WTC11 (cell line): ENCODE data around the gene MSANTD2. TPM values are rescaled to one million over a fixed set of nuclear protein-coding genes. Genes with fewer than 3 reads are reported as not detected.

Source experiments
- ATAC-seq: fragments of 200-7000 bp; cut with Tn5 transposase; 2 replicates; pipeline ENCODE4 v1.10.0; 2021; ENCODE audit warnings: mild to moderate bottlenecking, moderate library complexity
- CTCF ChIA-PET: fragments of 300-600 bp; sonication (Branson Sonifier 250); formaldehyde crosslinking; loops from one replicate; lab custom pipeline; 2021; ENCODE audit warnings: antibody characterized with exemption; lab: Charles Lee
- POLR2A ChIA-PET: fragments of 350-600 bp; sonication (Branson Sonifier 250); formaldehyde crosslinking; loops from one replicate; lab custom pipeline; 2021; ENCODE audit warnings: antibody characterized with exemption; lab: Charles Lee
- DNase-seq: peaks from one replicate; pipeline ENCODE4 v3.0.0; 2021; ENCODE audit warnings: low spot score
- H3K27ac Mint-ChIP-seq: 2 replicates; pipeline ENCODE4 v1.8.0; 2021; ENCODE audit warnings: mixed read lengths
- H3K27me3 Mint-ChIP-seq: 2 replicates; pipeline ENCODE4 v1.8.0; 2021; ENCODE audit warnings: low read depth, mild to moderate bottlenecking, moderate library complexity, mixed read lengths
- H3K36me3 Mint-ChIP-seq: 2 replicates; pipeline ENCODE4 v1.8.0; 2021; ENCODE audit warnings: mixed read lengths
- H3K4me1 Mint-ChIP-seq: 2 replicates; pipeline ENCODE4 v1.8.0; 2022; ENCODE audit warnings: mixed read lengths
- H3K4me3 Mint-ChIP-seq: 2 replicates; pipeline ENCODE4 v1.8.0; 2021; ENCODE audit warnings: mild to moderate bottlenecking, moderate library complexity, mixed read lengths
- H3K9me3 Mint-ChIP-seq: 2 replicates; pipeline ENCODE4 v1.8.0; 2021; ENCODE audit warnings: mixed read lengths
- ETV6 ChIP-seq: sonication (generic); formaldehyde crosslinking; IDR thresholded peaks from 2 replicates; pipeline ENCODE4 v1.8.1; 2022; ENCODE audit warnings: mild to moderate bottlenecking, missing genetic modification reagents
- FOXP4 ChIP-seq: sonication (generic); formaldehyde crosslinking; IDR thresholded peaks from 2 replicates; pipeline ENCODE4 v1.8.0; 2022; ENCODE audit warnings: mild to moderate bottlenecking, missing genetic modification reagents
- HMGXB4 ChIP-seq: sonication (generic); formaldehyde crosslinking; IDR thresholded peaks from 2 replicates; pipeline ENCODE4 v1.8.1; 2023; ENCODE audit warnings: mild to moderate bottlenecking, moderate library complexity, missing genetic modification reagents
- MLX ChIP-seq: sonication (generic); formaldehyde crosslinking; IDR thresholded peaks from 2 replicates; pipeline ENCODE4 v1.8.1; 2023; ENCODE audit warnings: mild to moderate bottlenecking, missing genetic modification reagents, moderate library complexity
- MXD4 ChIP-seq: fragments of 250-450 bp; sonication (Bioruptor Pico); IDR thresholded peaks from 2 replicates; pipeline ENCODE4 v1.8.0; 2021; ENCODE audit warnings: mild to moderate bottlenecking, moderate library complexity, borderline replicate concordance
- NR2C2 ChIP-seq: sonication (generic); formaldehyde crosslinking; IDR thresholded peaks from 2 replicates; pipeline ENCODE4 v1.8.0; 2022; ENCODE audit warnings: mild to moderate bottlenecking, missing genetic modification reagents
- PREB ChIP-seq: sonication (generic); formaldehyde crosslinking; IDR thresholded peaks from 2 replicates; pipeline ENCODE4 v1.8.1; 2022; ENCODE audit warnings: mild to moderate bottlenecking, missing genetic modification reagents, moderate library complexity, borderline replicate concordance
- PRRX2 ChIP-seq: fragments of 250-450 bp; sonication (Bioruptor Pico); IDR thresholded peaks from 2 replicates; pipeline ENCODE4 v1.8.0; 2021; ENCODE audit warnings: mild to moderate bottlenecking
- RORB ChIP-seq: fragments of 250-450 bp; sonication (Bioruptor Pico); IDR thresholded peaks from 2 replicates; pipeline ENCODE4 v1.9.0; 2021; ENCODE audit warnings: mild to moderate bottlenecking
- STAT6 ChIP-seq: sonication (generic); formaldehyde crosslinking; conservative IDR thresholded peaks from 2 replicates; pipeline ENCODE4 v1.8.1; 2023; ENCODE audit warnings: mild to moderate bottlenecking, low read depth, missing genetic modification reagents, moderate library complexity
- ZNF138 ChIP-seq: sonication (generic); formaldehyde crosslinking; conservative IDR thresholded peaks from 2 replicates; pipeline ENCODE4 v1.8.1; 2022; ENCODE audit warnings: mild to moderate bottlenecking, moderate library complexity, missing genetic modification reagents
- ZNF232 ChIP-seq: sonication (generic); formaldehyde crosslinking; IDR thresholded peaks from 2 replicates; pipeline ENCODE4 v1.8.0; 2022; ENCODE audit warnings: mild to moderate bottlenecking, missing genetic modification reagents
- ZNF317 ChIP-seq: sonication (generic); formaldehyde crosslinking; IDR thresholded peaks from 2 replicates; pipeline ENCODE4 v1.8.1; 2023; ENCODE audit warnings: low read depth, mild to moderate bottlenecking, moderate library complexity, missing genetic modification reagents, borderline replicate concordance
- ZNF671 ChIP-seq: fragments of 250-450 bp; sonication (Bioruptor Pico); IDR thresholded peaks from 2 replicates; pipeline ENCODE4 v1.8.0; 2021; ENCODE audit warnings: mild to moderate bottlenecking
- total RNA-seq: library from RNA; stranded (reverse); gene quantifications from 3 replicates; pipeline ENCODE4 v1.2.3, GENCODE V29; 2021

Gene MSANTD2
- total RNA-seq, 1 experiment from 2014 or later = 17.5 TPM

- ChIA-PET CTCF (interaction anchor here (1.1 to 2.2 kb wide), 5 partner anchors 14 to 112 kb away, joined by 3 to 10 read pairs (median 5); partner anchors contain the start of genes NRGN and ROBO3), POLR2A (no interaction called here)
- H3K27ac Mint-ChIP-seq = no peak overlapping the region
- TF ChIP-seq NR2C2 = no peak
- peaks cover 100% of the 10 kb centered on the region for H3K27me3 Mint-ChIP-seq
- H3K4me1 Mint-ChIP-seq = peaks cover 48% of the 10 kb centered on the region
- H3K9me3 Mint-ChIP-seq = no peaks in the 10 kb centered on the region
- DNase-seq = no peak
- no peak for ATAC-seq
- no peak overlapping the region for H3K4me3 Mint-ChIP-seq
- no peaks in the 10 kb centered on the region for H3K36me3 Mint-ChIP-seq
Measured at GRCh38 chr11:124754309-124754708, 45.9 kb downstream of the MSANTD2 start.

GRCh38 chr11:124753624-124754023 is 46.6 kb downstream of the MSANTD2 start:
- H3K27me3 Mint-ChIP-seq = peaks cover 100% of the 10 kb centered on the region
- H3K36me3 Mint-ChIP-seq = no peaks in the 10 kb centered on the region
- DNase-seq = no peak
- H3K4me3 Mint-ChIP-seq = no peak overlapping the region
- ChIA-PET POLR2A (no interaction called here), CTCF (interaction anchor here (0.6 to 2.2 kb wide), 8 partner anchors 10 to 123 kb away, joined by 3 to 10 read pairs (median 3); partner anchors contain the start of genes NRGN and ROBO3)
- H3K4me1 Mint-ChIP-seq = peaks cover 45% of the 10 kb centered on the region
- H3K27ac Mint-ChIP-seq = no peak overlapping the region
- H3K9me3 Mint-ChIP-seq = no peaks in the 10 kb centered on the region
- ATAC-seq = no peak
- TF ChIP-seq ETV6 (CRISPR knock-in tag) (no peak), PREB (CRISPR knock-in tag) (no peak), NR2C2 (no peak), FOXP4 (CRISPR knock-in tag) (no peak), ZNF671 (CRISPR knock-in tag) (no peak), ZNF317 (no peak), MLX (no peak), HMGXB4 (CRISPR knock-in tag) (no peak), RORB (CRISPR knock-in tag) (no peak), STAT6 (no peak), MXD4 (CRISPR knock-in tag) (no peak)

- H3K4me1 Mint-ChIP-seq = peaks cover 45% of the 10 kb centered on the region
- H3K27me3 Mint-ChIP-seq = peaks cover 100% of the 10 kb centered on the region
- no peak for ATAC-seq
- DNase-seq = no peak
- H3K4me3 Mint-ChIP-seq = no peak overlapping the region
- TF ChIP-seq PRRX2 (no peak), ZNF138 (no peak), ZNF232 (CRISPR knock-in tag) (no peak)
- no peaks in the 10 kb centered on the region for H3K36me3 Mint-ChIP-seq
- ChIA-PET POLR2A (no interaction called here), CTCF (interaction anchor here (0.6 to 3.7 kb wide), 13 partner anchors 9 to 123 kb away, joined by 3 to 26 read pairs (median 3); partner anchors contain the start of genes ESAM, NRGN, ROBO3 and SIAE)
- no peak overlapping the region for H3K27ac Mint-ChIP-seq
- H3K9me3 Mint-ChIP-seq = no peaks in the 10 kb centered on the region
Measured at GRCh38 chr11:124753205-124753604, 47.0 kb downstream of the MSANTD2 start.
